IMR-90 (cell line): ENCODE measurements around the gene DYNLT5. TPM values are rescaled to one million over a fixed set of nuclear protein-coding genes. Genes with fewer than 3 reads are reported as not detected.

Source experiments
- ATAC-seq: fragments of 200-7000 bp; cut with Tn5 transposase; 2 replicates; pipeline ENCODE4 v1.9.1; 2020; ENCODE audit warnings: low read depth, mild to moderate bottlenecking, moderate library complexity
- BruUV-seq: library from RNA; stranded (reverse); fragments of 400-500 nt; replicated peaks from 2 replicates; lab custom pipeline; 2021; lab: Mats Ljungman, UMichigan
- CTCF ChIA-PET: fragments of 300-600 bp; formaldehyde crosslinking; extraction: SDS; loops from one replicate; lab custom pipeline; 2021; ENCODE audit warnings: antibody characterized with exemption; lab: Yijun Ruan, JAX
- POLR2A ChIA-PET: fragments of 300-600 bp; sonication (Branson Sonifier 250); formaldehyde crosslinking; loops from one replicate; lab custom pipeline; 2022; ENCODE audit warnings: antibody characterized with exemption; ENCODE audit not compliant: unreplicated experiment; lab: Charles Lee
- DNase-seq: peaks from one replicate; pipeline ENCODE4 v3.0.0; 2013
- H2AFZ ChIP-seq: replicated peaks from 2 replicates; pipeline ENCODE3; 2013; ENCODE audit warnings: low read length, mild to moderate bottlenecking; ENCODE audit not compliant: poor library complexity
- H2AK5ac ChIP-seq: 2 replicates; pipeline ENCODE4 v1.6.1; 2013; ENCODE audit warnings: low read depth, low read length, inconsistent platforms
- H2AK9ac ChIP-seq: replicated peaks from 2 replicates; pipeline ENCODE3; 2013; ENCODE audit warnings: mild to moderate bottlenecking, low read depth, low read length, moderate library complexity; ENCODE audit not compliant: poor library complexity
- H2BK120ac ChIP-seq: 2 replicates; pipeline ENCODE4 v1.6.1; 2013; ENCODE audit warnings: low read depth, low read length, inconsistent platforms
- H2BK15ac ChIP-seq: 3 replicates; pipeline ENCODE4 v1.6.1; 2013; ENCODE audit warnings: low read depth, low read length, inconsistent platforms
- H2BK20ac ChIP-seq: 2 replicates; pipeline ENCODE4 v1.6.1; 2013; ENCODE audit warnings: low read depth, mild to moderate bottlenecking, inconsistent platforms, low read length, moderate library complexity
- H2BK5ac ChIP-seq: 2 replicates; pipeline ENCODE4 v1.6.1; 2013; ENCODE audit warnings: mild to moderate bottlenecking, low read depth, low read length, inconsistent platforms; ENCODE audit not compliant: poor library complexity, severe bottlenecking
- H3K14ac ChIP-seq: replicated peaks from 2 replicates; pipeline ENCODE4 v1.6.1; 2013; ENCODE audit warnings: low read depth, low read length, inconsistent platforms
- H3K18ac ChIP-seq: 2 replicates; pipeline ENCODE4 v1.6.1; 2013; ENCODE audit warnings: low read depth, low read length, control low read depth
- H3K23ac ChIP-seq: 2 replicates; pipeline ENCODE4 v1.6.1; 2013; ENCODE audit warnings: low read depth, low read length, inconsistent platforms
- H3K27ac ChIP-seq: 2 replicates; pipeline ENCODE4 v1.5.1; 2013; ENCODE audit warnings: mild to moderate bottlenecking, control low read depth, low read length; ENCODE audit not compliant: insufficient read depth
- H3K27me3 ChIP-seq: 2 replicates; pipeline ENCODE4 v1.6.1; 2013; ENCODE audit warnings: low read length; ENCODE audit not compliant: control insufficient read depth, insufficient read depth
- H3K36me3 ChIP-seq: 2 replicates; pipeline ENCODE4 v1.6.1; 2013; ENCODE audit warnings: low read length, mixed read lengths; ENCODE audit not compliant: control insufficient read depth, insufficient read depth
- H3K4ac ChIP-seq: 2 replicates; pipeline ENCODE4 v1.6.1; 2013; ENCODE audit warnings: low read depth, low read length, inconsistent platforms
- H3K4me1 ChIP-seq: 2 replicates; pipeline ENCODE4 v1.6.1; 2013; ENCODE audit warnings: low read length, mixed read lengths; ENCODE audit not compliant: control insufficient read depth, insufficient read depth
- H3K4me2 ChIP-seq: 2 replicates; pipeline ENCODE4 v1.6.1; 2013; ENCODE audit warnings: low read depth, mild to moderate bottlenecking, control low read depth, low read length, moderate library complexity
- H3K4me3 ChIP-seq: 2 replicates; pipeline ENCODE4 v1.5.1; 2013; ENCODE audit warnings: low read depth, mild to moderate bottlenecking, control low read depth, low read length, moderate library complexity; ENCODE audit not compliant: insufficient read depth
- H3K56ac ChIP-seq: 2 replicates; pipeline ENCODE4 v1.6.1; 2013; ENCODE audit warnings: low read length, inconsistent platforms; ENCODE audit not compliant: insufficient read depth; ENCODE audit errors: extremely low read depth
- H3K79me1 ChIP-seq, 2 experiments: 2 replicates each; pipeline ENCODE4 v1.6.1; 2013; ENCODE audit warnings: low read length in 2 of 2, inconsistent platforms in 1 of 2, low read depth in 1 of 2
- H3K9ac ChIP-seq: 2 replicates; pipeline ENCODE4 v1.6.1; 2013; ENCODE audit warnings: low read depth, low read length, control low read depth
- H3K9me1 ChIP-seq: 2 replicates; pipeline ENCODE4 v1.6.1; 2013; ENCODE audit warnings: low read length, inconsistent platforms; ENCODE audit not compliant: insufficient read depth
- H3K9me3 ChIP-seq: 2 replicates; pipeline ENCODE4 v1.6.1; 2013; ENCODE audit warnings: low read length; ENCODE audit not compliant: control insufficient read depth, insufficient read depth
- H4K20me1 ChIP-seq: 2 replicates; pipeline ENCODE4 v1.6.1; 2013; ENCODE audit warnings: low read length, inconsistent platforms; ENCODE audit not compliant: insufficient read depth
- H4K5ac ChIP-seq: 2 replicates; pipeline ENCODE4 v1.6.1; 2013; ENCODE audit warnings: mild to moderate bottlenecking, low read depth, low read length, control low read depth
- H4K8ac ChIP-seq, 2 experiments: 2 replicates each; pipeline ENCODE4 v1.6.1; 2013; ENCODE audit warnings: low read depth in 2 of 2, low read length in 2 of 2, control low read depth in 1 of 2, inconsistent platforms in 1 of 2
- H4K91ac ChIP-seq: 2 replicates; pipeline ENCODE4 v1.6.1; 2013; ENCODE audit warnings: low read depth, low read length, inconsistent platforms; ENCODE audit not compliant: insufficient read depth
- BHLHE40 ChIP-seq: fragments of 150-350 bp; IDR thresholded peaks from 2 replicates; pipeline ENCODE4 v1.6.1; 2016; ENCODE audit warnings: mild to moderate bottlenecking, low read depth, low read length
- CEBPB ChIP-seq: IDR thresholded peaks from 2 replicates; pipeline ENCODE4 v1.6.1; 2012; ENCODE audit warnings: low read depth, low read length, improper control_type of control experiment
- NFE2L2 ChIP-seq: fragments of 150-350 bp; IDR thresholded peaks from 2 replicates; pipeline ENCODE4 v1.6.1; 2016; ENCODE audit warnings: low read depth, mild to moderate bottlenecking, low read length
- POLR2A ChIP-seq: IDR thresholded peaks from 2 replicates; pipeline ENCODE4 v1.6.1; 2012; ENCODE audit warnings: mild to moderate bottlenecking, low read depth, low read length
- RFX5 ChIP-seq: IDR thresholded peaks from 2 replicates; pipeline ENCODE4 v1.8.0; 2012; ENCODE audit warnings: low read depth, mild to moderate bottlenecking, low read length, moderate library complexity
- WGBS, 2 experiments: methylation state at CpG; one replicate each; pipeline versions ENCODE4 v1.1.5 to v1.1.7; 2013; ENCODE audit warnings: missing lambda C conversion rate in 2 of 2; ENCODE audit not compliant: insufficient read length in 1 of 2; ENCODE audit errors: extremely low coverage in 2 of 2; 5-methylcytosine and 5-hydroxymethylcytosine counted together
- dilution Hi-C: fragments of 300-500 bp; cut with HindIII; formaldehyde crosslinking; loops from one replicate; pipeline ENCODE4 v1.14.3; 2018; ENCODE audit warnings: low sequenced_read_pairs; ENCODE audit not compliant: unreplicated experiment
- in situ Hi-C: fragments of 300-500 bp; cut with MboI; formaldehyde crosslinking; loops from 3 replicates; pipeline ENCODE4 v1.14.3; 2019; ENCODE audit warnings: low sequenced_read_pairs, inconsistent platforms, mixed read lengths
- intact Hi-C: fragments of 100-400 bp; cut with micrococcal nuclease; formaldehyde crosslinking; loops from 2 replicates; pipeline ENCODE4 v1.10.0; 2022
- polyA plus RNA-seq, 3 experiments: library from polyadenylated mRNA; depleted of rRNA; stranded (reverse); fragments of >200 nt; gene quantifications; 2 replicates each; pipeline ENCODE4 v1.2.3, GENCODE V29; 2012; ENCODE audit warnings: low replicate concordance in 1 of 3
- total RNA-seq: library from RNA; depleted of rRNA; stranded (reverse); fragments of >200 nt; gene quantifications from 2 replicates; pipeline ENCODE4 v1.2.3, GENCODE V29; 2012
- TF ChIP-seq, protein P1 (sequence below): fragments of 150-350 bp; IDR thresholded peaks from 2 replicates; pipeline ENCODE4 v1.6.1; 2016; ENCODE audit warnings: low read depth, mild to moderate bottlenecking, low read length, moderate library complexity, borderline replicate concordance

The DYNLT5 gene
- total and polyA plus RNA-seq, 2 of the 4 experiments (the other 2 are of a cell fraction), result 0.12 to 0.18 TPM

DNA sequence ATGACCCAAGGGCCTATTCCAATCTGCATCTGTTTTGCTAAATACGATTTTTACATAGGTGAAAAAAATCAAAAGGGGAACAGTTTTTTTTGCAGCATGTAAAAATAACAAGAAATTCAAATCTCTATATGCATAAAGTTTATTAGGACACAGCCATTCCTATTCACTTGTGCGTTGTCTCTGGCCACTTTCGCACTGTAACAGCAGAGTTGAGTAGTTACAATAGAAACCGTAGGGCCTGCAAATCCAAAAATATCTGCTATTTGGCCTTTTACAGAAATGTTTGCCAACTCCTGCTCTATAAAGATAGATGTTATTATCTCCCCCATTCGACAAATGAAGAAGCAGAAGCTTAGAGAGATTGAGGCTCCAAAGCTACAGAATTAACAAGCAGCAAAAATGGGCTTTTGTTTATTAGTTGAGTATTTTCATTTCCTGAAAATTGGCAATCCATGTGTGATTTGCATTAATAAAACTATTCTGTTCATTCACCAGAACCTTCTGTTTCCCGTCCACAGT is 5.5 kb downstream of the DYNLT5 start:
- BruUV-seq, result no TSS peak
- H3K14ac ChIP-seq, result no peak overlapping the region
- WGBS, 2 experiments, result no CpG with 5 or more reads among the region's 6 CpGs
- no peak overlapping the region for H2AFZ ChIP-seq
- H3K4me1 ChIP-seq, result peaks cover 2% of the 10 kb centered on the region
- DNase-seq (no peak), ATAC-seq (no peak)
- H4K91ac ChIP-seq, result no peak overlapping the region
- intact Hi-C loops (no loop called here), in situ Hi-C loops (loop anchor here (25.0 kb wide), 1 partner anchor 730 kb away; no protein-coding TSS in a partner anchor), dilution Hi-C loops (no loop called here)
- TF ChIP-seq, protein P1, sequence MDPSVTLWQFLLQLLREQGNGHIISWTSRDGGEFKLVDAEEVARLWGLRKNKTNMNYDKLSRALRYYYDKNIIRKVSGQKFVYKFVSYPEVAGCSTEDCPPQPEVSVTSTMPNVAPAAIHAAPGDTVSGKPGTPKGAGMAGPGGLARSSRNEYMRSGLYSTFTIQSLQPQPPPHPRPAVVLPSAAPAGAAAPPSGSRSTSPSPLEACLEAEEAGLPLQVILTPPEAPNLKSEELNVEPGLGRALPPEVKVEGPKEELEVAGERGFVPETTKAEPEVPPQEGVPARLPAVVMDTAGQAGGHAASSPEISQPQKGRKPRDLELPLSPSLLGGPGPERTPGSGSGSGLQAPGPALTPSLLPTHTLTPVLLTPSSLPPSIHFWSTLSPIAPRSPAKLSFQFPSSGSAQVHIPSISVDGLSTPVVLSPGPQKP, result no peak
- TF ChIP-seq RFX5 (no peak), NFE2L2 (no peak), POLR2A (no peak), CEBPB (no peak), BHLHE40 (no peak)
- no peak overlapping the region for H3K27ac ChIP-seq
- no peak overlapping the region for H2AK5ac ChIP-seq
- no peaks in the 10 kb centered on the region; a peak in 1 of 4 replicates for H3K79me1 ChIP-seq
- H2BK20ac ChIP-seq, result no peak overlapping the region
- no peaks in the 10 kb centered on the region for H3K9me3 ChIP-seq
- H3K4me2 ChIP-seq, result no peak overlapping the region
- H2BK5ac ChIP-seq, result no peak overlapping the region
- no peak overlapping the region for H3K23ac ChIP-seq
- POLR2A ChIA-PET, result no interaction called here
- no peak overlapping the region for H3K4ac ChIP-seq
- H3K9ac ChIP-seq, result no peak overlapping the region
- no peak overlapping the region for H4K5ac ChIP-seq
- CTCF ChIA-PET, result interaction anchor here (1.0 to 1.4 kb wide), 2 partner anchors 392 to 457 kb away, joined by 3 to 5 read pairs; no protein-coding TSS in a partner anchor
- no peak overlapping the region for H4K8ac ChIP-seq
- H2AK9ac ChIP-seq, result no peak overlapping the region
- no peaks in the 10 kb centered on the region for H3K27me3 ChIP-seq
- no peak overlapping the region for H3K56ac ChIP-seq
- H3K18ac ChIP-seq, result no peak overlapping the region
- H3K9me1 ChIP-seq, result peaks cover 4% of the 10 kb centered on the region
- H3K4me3 ChIP-seq, result no peak overlapping the region
- no peaks in the 10 kb centered on the region for H3K36me3 ChIP-seq
- no peak overlapping the region for H2BK15ac ChIP-seq
- H4K20me1 ChIP-seq, result no peaks in the 10 kb centered on the region
- H2BK120ac ChIP-seq, result no peak overlapping the region
